Stimulated activated CD8-positive, alpha-beta memory T cell treated with anti-CD3 and anti-CD28 coated beads, Interleukin-15, amount 100 ng/mL, for 1 hour (primary cell): ENCODE results near the gene SLC35F6.
A peak's percentile ranks its signal among the peaks of the same experiment; 100 is the strongest.

Experiments
- DNase-seq: peaks from one replicate; pipeline ENCODE4 v3.0.0-alpha.2; 2020; ENCODE audit warnings: low read depth

SLC35F6 gene, protein sequence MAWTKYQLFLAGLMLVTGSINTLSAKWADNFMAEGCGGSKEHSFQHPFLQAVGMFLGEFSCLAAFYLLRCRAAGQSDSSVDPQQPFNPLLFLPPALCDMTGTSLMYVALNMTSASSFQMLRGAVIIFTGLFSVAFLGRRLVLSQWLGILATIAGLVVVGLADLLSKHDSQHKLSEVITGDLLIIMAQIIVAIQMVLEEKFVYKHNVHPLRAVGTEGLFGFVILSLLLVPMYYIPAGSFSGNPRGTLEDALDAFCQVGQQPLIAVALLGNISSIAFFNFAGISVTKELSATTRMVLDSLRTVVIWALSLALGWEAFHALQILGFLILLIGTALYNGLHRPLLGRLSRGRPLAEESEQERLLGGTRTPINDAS

GRCh38 chr2:26764078-26764887, at the start of gene SLC35F6:
TSS of gene SLC35F6 (plus strand) at chr2:26764284. CDS start at chr2:26764350, 66 bp downstream.
- DNase-seq: peak; percentile 57

DNA sequence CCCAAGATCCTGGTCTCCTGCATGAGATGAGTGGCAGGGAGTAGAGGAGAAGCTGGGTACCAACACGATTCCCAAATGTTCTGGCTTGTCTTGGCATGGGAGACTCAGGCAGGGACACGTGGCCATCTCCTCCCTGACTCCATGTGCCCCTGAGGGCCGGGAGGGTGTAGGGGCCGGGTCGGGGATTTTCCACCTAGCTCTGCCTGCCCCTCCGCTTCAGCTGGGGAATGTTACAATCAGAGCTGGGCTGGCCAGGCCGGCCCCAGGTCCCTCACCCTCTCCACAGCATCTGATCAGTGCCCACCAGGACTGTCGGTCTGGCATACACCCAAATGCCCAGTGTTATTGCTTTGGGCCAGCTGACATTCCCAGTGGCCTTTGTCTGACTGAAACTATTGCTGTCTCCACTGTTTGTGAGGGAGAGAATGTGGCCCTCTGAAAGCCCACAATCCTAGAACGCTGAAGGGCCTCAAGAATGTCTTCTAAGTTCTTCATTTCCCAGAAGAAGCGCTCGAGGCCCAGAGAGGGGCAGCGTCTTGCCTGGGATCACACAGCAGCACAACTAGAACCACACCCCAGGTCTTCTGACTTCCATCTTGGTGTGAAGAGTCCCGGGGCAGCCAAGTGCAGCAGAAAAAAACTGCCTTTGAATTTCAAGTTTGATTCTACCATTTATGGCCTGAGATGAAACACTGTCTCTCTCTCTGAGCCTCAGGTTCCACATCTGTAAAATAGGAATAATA, 48.4 kb upstream of the SLC35F6 start:
- DNase-seq: no peak

GRCh38 chr2:26716340-26716739, 47.7 kb upstream of the SLC35F6 start:
- no peak for DNase-seq

GRCh38 chr2:26716769-26717168, 47.3 kb upstream of the SLC35F6 start:
- no peak for DNase-seq

- DNase-seq: no peak
Measured at GRCh38 chr2:26717362-26717761, 46.7 kb upstream of the SLC35F6 start.

GRCh38 chr2:26718949-26719686, 45.0 kb upstream of the SLC35F6 start:
- DNase-seq: no peak

GRCh38 chr2:26720322-26721114, 43.6 kb upstream of the SLC35F6 start:
- no peak for DNase-seq

DNA sequence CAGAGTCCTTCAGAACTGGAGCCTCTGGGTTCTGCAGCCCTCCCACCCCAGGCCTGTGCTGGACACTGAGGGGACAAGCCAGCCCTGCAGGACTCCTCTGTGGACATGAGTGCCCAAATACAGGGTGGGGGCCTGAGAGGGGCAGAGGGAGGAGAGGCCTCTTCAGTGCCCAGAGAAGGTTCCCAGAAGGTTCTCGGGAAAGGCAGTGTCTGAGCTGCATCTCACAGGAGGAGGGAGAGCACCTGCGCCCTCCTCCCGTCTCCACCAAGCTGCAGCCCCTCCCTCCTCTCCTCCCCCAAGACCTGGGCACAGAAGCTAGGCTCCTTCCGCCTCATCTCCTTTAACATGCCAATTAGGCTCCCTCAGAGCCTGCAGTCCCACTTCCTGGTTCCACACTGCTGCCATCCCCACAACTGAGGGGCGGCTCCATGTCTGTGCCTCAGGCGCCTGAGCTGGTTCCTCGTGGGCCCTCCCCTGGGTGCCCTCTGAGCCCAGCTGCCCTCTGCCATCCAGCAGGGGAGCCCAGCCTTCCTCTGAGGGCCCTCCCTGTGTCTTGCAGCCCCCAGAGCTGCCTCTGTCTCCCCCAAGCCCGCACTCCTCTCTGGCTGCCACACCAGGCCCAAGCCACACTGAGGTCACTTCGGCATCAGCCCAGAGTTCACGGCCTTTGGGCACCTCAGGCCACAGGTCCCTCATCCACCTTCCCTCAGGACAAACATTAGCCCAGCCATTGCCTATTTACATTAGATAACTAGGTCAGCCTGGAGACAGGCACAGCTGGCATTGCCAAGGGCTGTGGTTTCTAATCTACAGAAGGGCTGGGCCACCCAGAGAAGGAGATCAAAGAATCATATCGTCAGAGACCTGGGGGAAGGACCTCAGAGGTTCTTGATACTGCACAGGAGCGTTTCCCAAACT, 42.7 kb upstream of the SLC35F6 start:
- no peak for DNase-seq

- no peak for DNase-seq
Measured at GRCh38 chr2:26722328-26722727, 41.8 kb upstream of the SLC35F6 start.

GRCh38 chr2:26722911-26723310, 41.2 kb upstream of the SLC35F6 start:
- DNase-seq: no peak

DNA sequence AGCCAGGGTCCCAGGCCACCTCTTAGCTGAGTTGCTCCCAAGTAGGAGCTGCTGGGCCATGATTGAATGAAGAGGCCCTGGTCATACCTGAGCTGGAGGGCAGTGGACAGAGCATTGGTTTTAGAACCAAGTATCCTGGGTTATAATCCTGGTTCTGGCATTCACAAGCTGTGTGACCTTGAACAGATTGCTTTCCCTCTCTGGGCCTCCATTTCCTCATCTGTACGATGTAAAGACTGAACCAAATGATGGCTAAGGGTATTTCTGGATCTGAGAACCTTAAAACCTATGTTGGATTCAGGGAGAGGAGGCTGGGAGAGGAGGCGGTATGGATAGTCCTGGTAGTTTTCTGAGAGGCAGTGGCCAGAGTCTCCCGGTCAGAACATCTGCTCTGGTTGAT, 40.6 kb upstream of the SLC35F6 start:
- DNase-seq: no peak

DNA sequence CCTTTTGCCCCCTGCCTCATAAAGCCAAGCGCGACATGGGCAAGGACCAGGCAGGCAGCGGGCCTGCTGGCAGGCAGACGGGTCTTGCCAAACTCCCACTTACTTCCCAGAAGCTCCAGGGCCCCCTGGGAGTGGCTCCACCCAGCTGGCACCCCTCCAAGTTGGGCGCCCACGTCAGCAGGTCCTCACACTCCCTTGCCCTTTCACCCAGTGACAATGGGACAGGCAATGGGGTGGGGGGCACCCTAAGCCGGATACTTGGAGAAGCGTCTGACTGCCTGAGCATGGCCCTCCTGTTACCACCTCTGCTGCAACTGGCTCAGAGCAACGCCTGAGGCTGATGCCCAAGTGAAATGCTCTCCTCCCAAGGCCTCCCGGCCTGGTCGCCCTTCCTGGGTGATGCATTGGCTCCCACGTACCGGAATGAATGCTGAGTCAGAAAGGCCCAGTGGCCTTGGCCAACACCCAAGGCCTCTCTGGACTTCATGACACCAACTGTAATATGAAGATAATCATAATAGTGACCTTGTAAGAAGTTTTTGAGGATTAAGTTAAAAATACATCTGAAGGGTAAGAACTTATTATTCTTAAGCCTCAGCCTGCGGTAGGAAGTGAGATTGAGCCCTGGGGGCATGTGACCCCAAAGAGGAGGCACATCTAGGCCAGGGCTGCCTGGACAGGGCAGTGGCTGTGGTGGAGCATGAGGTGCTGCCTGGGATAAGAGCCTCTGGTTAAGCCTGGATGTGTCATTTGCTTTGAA, 39.9 kb upstream of the SLC35F6 start:
- no peak for DNase-seq

DNA sequence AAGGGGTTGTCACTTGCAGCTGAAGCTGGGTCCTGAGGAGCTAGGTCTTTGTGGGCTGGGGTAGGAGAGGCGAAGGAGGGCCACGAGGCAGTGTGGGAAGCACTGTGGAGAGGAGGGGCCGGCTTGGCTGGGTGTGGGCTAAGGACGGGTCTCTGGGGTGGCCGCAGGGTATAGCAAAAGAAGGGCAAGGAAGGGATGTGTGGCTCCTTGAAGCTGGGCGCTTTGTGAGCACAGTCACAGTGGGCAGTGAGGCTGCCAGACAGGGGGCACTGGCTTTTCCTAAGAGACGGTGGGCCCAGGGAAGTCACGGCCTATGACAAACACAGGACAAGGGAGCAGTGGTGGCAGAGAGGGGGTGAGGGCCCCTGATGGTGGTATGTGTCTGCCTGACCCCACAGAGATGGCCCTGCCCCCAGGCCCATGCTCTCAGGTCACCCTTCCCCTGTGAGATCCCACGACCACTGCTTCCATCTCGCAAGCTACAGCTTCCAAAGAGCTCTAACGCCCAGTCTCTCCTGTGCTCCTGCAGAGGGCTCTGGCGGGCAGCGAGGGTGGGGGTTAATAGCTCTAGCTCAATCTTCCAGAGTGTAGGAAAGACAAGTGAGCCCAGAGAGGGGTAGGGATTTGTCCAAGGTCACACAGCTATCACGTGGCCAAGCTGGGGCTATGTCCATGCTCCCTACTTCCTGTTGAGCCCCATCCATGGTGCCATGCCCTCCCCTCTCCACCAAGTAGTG, 39.1 kb upstream of the SLC35F6 start:
- DNase-seq: no peak

- DNase-seq: no peak
Measured at GRCh38 chr2:26725521-26725820, 38.6 kb upstream of the SLC35F6 start.

GRCh38 chr2:26726228-26726627, 37.9 kb upstream of the SLC35F6 start:
- no peak for DNase-seq

DNA sequence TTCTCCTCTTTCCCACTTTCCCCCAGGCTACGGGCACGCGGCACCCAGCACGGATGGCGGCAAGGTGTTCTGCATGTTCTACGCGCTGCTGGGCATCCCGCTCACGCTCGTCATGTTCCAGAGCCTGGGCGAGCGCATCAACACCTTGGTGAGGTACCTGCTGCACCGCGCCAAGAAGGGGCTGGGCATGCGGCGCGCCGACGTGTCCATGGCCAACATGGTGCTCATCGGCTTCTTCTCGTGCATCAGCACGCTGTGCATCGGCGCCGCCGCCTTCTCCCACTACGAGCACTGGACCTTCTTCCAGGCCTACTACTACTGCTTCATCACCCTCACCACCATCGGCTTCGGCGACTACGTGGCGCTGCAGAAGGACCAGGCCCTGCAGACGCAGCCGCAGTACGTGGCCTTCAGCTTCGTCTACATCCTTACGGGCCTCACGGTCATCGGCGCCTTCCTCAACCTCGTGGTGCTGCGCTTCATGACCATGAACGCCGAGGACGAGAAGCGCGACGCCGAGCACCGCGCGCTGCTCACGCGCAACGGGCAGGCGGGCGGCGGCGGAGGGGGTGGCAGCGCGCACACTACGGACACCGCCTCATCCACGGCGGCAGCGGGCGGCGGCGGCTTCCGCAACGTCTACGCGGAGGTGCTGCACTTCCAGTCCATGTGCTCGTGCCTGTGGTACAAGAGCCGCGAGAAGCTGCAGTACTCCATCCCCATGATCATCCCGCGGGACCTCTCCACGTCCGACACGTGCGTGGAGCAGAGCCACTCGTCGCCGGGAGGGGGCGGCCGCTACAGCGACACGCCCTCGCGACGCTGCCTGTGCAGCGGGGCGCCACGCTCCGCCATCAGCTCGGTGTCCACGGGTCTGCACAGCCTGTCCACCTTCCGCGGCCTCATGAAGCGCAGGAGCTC, 36.2 kb upstream of the SLC35F6 start:
- DNase-seq: no peak

- DNase-seq: no peak
Measured at GRCh38 chr2:26729311-26729710, 34.8 kb upstream of the SLC35F6 start.
